H1 (cell line): ENCODE data around the gene MS4A3.

ENCODE experiments used
- ASH2L ChIP-seq: fragments of 200-600, 300-600 bp; sonication (generic); IDR thresholded peaks from one replicate; pipeline ENCODE4 v1.7.1; 2017; ENCODE audit warnings: low read length
- EP300 ChIP-seq, 2 experiments: IDR thresholded peaks; 1 replicate in 1 of 2; 2 replicates in 1 of 2; pipeline ENCODE4 v1.6.1; 2011 to 2012; ENCODE audit warnings: low read depth in 2 of 2, low read length in 2 of 2, mild to moderate bottlenecking in 2 of 2, borderline replicate concordance in 1 of 2, inconsistent platforms in 1 of 2, moderate library complexity in 1 of 2
- POLR2A ChIP-seq, 2 experiments: IDR thresholded peaks; 1 replicate in 1 of 2; 2 replicates in 1 of 2; pipeline ENCODE4 v1.6.1; 2011; ENCODE audit warnings: low read depth in 2 of 2, low read length in 2 of 2, mild to moderate bottlenecking in 2 of 2; ENCODE audit errors: control extremely low read depth in 1 of 2
- POLR2AphosphoS5 ChIP-seq: IDR thresholded peaks from 2 replicates; pipeline ENCODE4 v1.6.1; 2011; ENCODE audit warnings: low read depth, low read length
- SP2 ChIP-seq: IDR thresholded peaks from 2 replicates; pipeline ENCODE4 v1.6.1; 2012; ENCODE audit warnings: mild to moderate bottlenecking, low read length, inconsistent platforms
- TF ChIP-seq, protein P1 (sequence below), 3 experiments: IDR thresholded peaks; 1 replicate in 2 of 3; 2 replicates in 1 of 3; pipeline versions ENCODE4 v1.5.1 to v1.6.1; 2011; ENCODE audit warnings: low read length in 3 of 3, mild to moderate bottlenecking in 3 of 3, inconsistent platforms in 2 of 3, low read depth in 1 of 3, moderate library complexity in 1 of 3; ENCODE audit not compliant: insufficient read depth in 1 of 3; ENCODE audit errors: control extremely low read depth in 1 of 3
- TF ChIP-seq, protein P2 (sequence below): IDR thresholded peaks from 2 replicates; pipeline ENCODE4 v1.6.1; 2012; ENCODE audit warnings: inconsistent platforms
- TF ChIP-seq, protein P3 (sequence below): IDR thresholded peaks from 2 replicates; pipeline ENCODE4 v1.6.1; 2012; ENCODE audit warnings: low read length, inconsistent platforms

DNA sequence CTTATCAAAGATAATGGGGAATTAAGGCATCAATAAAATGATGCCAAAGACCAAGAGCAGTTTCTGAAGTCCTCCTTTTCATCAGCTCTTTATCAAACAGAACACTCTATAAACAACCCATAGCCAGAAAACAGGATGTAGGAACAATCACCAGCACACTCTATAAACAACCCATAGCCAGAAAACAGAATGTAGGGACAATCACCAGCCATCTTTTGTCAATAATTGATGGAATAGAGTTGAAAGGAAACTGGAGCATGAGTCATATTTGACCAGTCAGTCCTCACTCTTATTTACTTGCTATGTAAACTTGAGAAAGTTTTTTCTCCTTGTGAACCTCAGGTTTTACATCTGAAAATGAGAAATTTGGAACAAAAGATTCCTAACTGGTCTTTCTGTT lies 42.0 kb downstream of the MS4A3 start:
- no peak for TF ChIP-seq POLR2AphosphoS5
- no peak for TF ChIP-seq POLR2A (IDR thresholded peaks at IDR 0.05; ENCODE audit: control extremely low read depth in 1 of 2, low read depth in 2 of 2, low read length in 2 of 2)
- TF ChIP-seq, protein P1, sequence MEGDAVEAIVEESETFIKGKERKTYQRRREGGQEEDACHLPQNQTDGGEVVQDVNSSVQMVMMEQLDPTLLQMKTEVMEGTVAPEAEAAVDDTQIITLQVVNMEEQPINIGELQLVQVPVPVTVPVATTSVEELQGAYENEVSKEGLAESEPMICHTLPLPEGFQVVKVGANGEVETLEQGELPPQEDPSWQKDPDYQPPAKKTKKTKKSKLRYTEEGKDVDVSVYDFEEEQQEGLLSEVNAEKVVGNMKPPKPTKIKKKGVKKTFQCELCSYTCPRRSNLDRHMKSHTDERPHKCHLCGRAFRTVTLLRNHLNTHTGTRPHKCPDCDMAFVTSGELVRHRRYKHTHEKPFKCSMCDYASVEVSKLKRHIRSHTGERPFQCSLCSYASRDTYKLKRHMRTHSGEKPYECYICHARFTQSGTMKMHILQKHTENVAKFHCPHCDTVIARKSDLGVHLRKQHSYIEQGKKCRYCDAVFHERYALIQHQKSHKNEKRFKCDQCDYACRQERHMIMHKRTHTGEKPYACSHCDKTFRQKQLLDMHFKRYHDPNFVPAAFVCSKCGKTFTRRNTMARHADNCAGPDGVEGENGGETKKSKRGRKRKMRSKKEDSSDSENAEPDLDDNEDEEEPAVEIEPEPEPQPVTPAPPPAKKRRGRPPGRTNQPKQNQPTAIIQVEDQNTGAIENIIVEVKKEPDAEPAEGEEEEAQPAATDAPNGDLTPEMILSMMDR (IDR thresholded peaks at IDR 0.05; ENCODE audit: control extremely low read depth in 1 of 3, insufficient read depth in 1 of 3, low read depth in 1 of 3, low read length in 3 of 3), result no peak
- TF ChIP-seq, protein P2, sequence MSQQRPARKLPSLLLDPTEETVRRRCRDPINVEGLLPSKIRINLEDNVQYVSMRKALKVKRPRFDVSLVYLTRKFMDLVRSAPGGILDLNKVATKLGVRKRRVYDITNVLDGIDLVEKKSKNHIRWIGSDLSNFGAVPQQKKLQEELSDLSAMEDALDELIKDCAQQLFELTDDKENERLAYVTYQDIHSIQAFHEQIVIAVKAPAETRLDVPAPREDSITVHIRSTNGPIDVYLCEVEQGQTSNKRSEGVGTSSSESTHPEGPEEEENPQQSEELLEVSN, result no peak
- TF ChIP-seq ASH2L, result no peak
- TF ChIP-seq, protein P3, sequence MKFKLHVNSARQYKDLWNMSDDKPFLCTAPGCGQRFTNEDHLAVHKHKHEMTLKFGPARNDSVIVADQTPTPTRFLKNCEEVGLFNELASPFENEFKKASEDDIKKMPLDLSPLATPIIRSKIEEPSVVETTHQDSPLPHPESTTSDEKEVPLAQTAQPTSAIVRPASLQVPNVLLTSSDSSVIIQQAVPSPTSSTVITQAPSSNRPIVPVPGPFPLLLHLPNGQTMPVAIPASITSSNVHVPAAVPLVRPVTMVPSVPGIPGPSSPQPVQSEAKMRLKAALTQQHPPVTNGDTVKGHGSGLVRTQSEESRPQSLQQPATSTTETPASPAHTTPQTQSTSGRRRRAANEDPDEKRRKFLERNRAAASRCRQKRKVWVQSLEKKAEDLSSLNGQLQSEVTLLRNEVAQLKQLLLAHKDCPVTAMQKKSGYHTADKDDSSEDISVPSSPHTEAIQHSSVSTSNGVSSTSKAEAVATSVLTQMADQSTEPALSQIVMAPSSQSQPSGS, result no peak
- TF ChIP-seq SP2, result no peak
- no peak for TF ChIP-seq EP300 (IDR thresholded peaks at IDR 0.05; ENCODE audit: borderline replicate concordance in 1 of 2, low read depth in 2 of 2, low read length in 2 of 2)
